Heart left ventricle (tissue), 16 donors: ENCODE results near the gene DNAI7. TPM values are rescaled to one million over a fixed set of nuclear protein-coding genes. Genes with fewer than 3 reads are reported as not detected.

ENCODE experiments used
- ATAC-seq, 4 donors: fragments of 200-7000 bp; cut with Tn5 transposase; one replicate each; pipeline ENCODE4 v1.9.1; 2020 to 2022; ENCODE audit warnings: moderate library complexity in 4 of 4, mild to moderate bottlenecking in 3 of 4, moderate number of reproducible peaks in 1 of 4
- DNase-seq, 5 donors: peaks; one replicate each; pipeline ENCODE4 v3.0.0-alpha.2; 2020
- H3K27ac ChIP-seq, 12 donors: fragments of 200-600 bp; sonication (generic) in 4 of 12; one replicate each; pipeline versions ENCODE4 v1.5.0 to v1.8.0; 2016 to 2022; ENCODE audit warnings: mild to moderate bottlenecking in 2 of 12
- H3K27me3 ChIP-seq, 9 donors: fragments of 200-600 bp; sonication (generic) in 2 of 9; one replicate each; pipeline versions ENCODE4 v1.5.1 to v1.8.0; 2016 to 2022; ENCODE audit warnings: mild to moderate bottlenecking in 3 of 9
- H3K36me3 ChIP-seq, 9 donors: fragments of 200-600 bp; sonication (generic) in 2 of 9; one replicate each; pipeline versions ENCODE4 v1.5.0 to v1.8.0; 2018 to 2022; ENCODE audit warnings: mild to moderate bottlenecking in 2 of 9
- H3K4me1 ChIP-seq, 12 donors: fragments of 200-600 bp; sonication (generic) in 4 of 12; one replicate each; pipeline versions ENCODE4 v1.5.0 to v1.8.0; 2016 to 2022; ENCODE audit warnings: mild to moderate bottlenecking in 3 of 12
- H3K4me3 ChIP-seq, 12 donors: fragments of 200-600 bp; sonication (generic) in 4 of 12; one replicate each; pipeline versions ENCODE4 v1.5.0 to v1.8.0; 2017 to 2022; ENCODE audit warnings: mild to moderate bottlenecking in 9 of 12, moderate library complexity in 4 of 12
- H3K9me3 ChIP-seq, 12 donors: fragments of 200-600 bp; sonication (generic) in 4 of 12; one replicate each; pipeline versions ENCODE4 v1.5.0 to v1.8.0; 2016 to 2022; ENCODE audit warnings: mild to moderate bottlenecking in 1 of 12
- POLR2A ChIP-seq, 2 donors: fragments of 450-650 bp; IDR thresholded peaks; one replicate each; pipeline ENCODE4 v1.6.1; 2017; ENCODE audit warnings: antibody characterized with exemption in 2 of 2, mild to moderate bottlenecking in 2 of 2, moderate library complexity in 2 of 2
- WGBS, 4 donors: extraction: QIAGEN DNeasy Blood & Tissue Kit in 2 of 4; methylation state at CpG; one replicate each; pipeline versions ENCODE4 v1.1.5 to v1.1.7; 2013 to 2018; 5-methylcytosine and 5-hydroxymethylcytosine counted together
- intact Hi-C, 10 donors: fragments of 100-400 bp; cut with DNase I; formaldehyde crosslinking; loops; one replicate each; pipeline versions ENCODE4 v1.11.1 to v1.14.2; 2022
- polyA plus RNA-seq, 2 donors: library from polyadenylated mRNA; stranded (reverse); fragments of 200-250 nt; gene quantifications; one replicate each; pipeline ENCODE4 v1.2.3, GENCODE V29; 2013
- total RNA-seq, 9 donors: library from RNA; depleted of rRNA in 2 of 9; stranded (reverse); fragments of >200 nt in 2 of 9; fragmentation: NEBNext Ultra II Directional in 3 of 9; extraction: Animal tissue kit (Norgen Biotek cat#: 25700) in 3 of 9; gene quantifications; one replicate each; pipeline versions ENCODE4 v1.1.0 to v1.2.4, GENCODE V29; 2016 to 2023
- TF ChIP-seq, protein P1 (sequence below), 12 donors: fragments of 200-600 bp; sonication (generic) in 4 of 12; IDR thresholded peaks; one replicate each; pipeline versions ENCODE4 v1.5.0 to v1.8.0; 2018 to 2022; ENCODE audit warnings: antibody characterized with exemption in 12 of 12, mild to moderate bottlenecking in 5 of 12
- donor health status: ischemic (EF 13 %, LVEDD 7.1; RV severe dilation, severe dysfunction).
- donor health status: healthy with polysubstance abuse.
- donor health status: DM: no; HTN: yes; CAD: no.
- donor health status: DM: no; HTN: no; CAD: no.
- donor health status: ischemic (EF 25% LVEDD 6.9; RV normal size, moderate dysfunction).
- donor health status: ischemic (EF 25% LVEDD 5.7; RV mildly dilated, moderate dysfunction).
- donor health status: healthy.
- donor health status: DM: yes; HTN: yes; CAD: no.
- donor health status: ischemic (EF 35%, LVEDD 5.7; RV mildly dilated, moderate dysfunction).
- donor health status: nonischemic (EF 11% LVEDD 7.7; RV severe dilation, severe dysfunction).
- donor health status: DM: yes; HTN: yes; CAD: no.
- donor health status: PGD.
- donor health status: ischemic (EF 29% LVEDD 5.4; RV normal size, mild dysfunction).
- donor health status: nonischemic (EF 23%, LVEDD 6.1; RV moderate dilation, normal function).

Gene DNAI7
- total and polyA plus RNA-seq, 11 donors: 0.10 to 1.9 (median 0.78) TPM; not detected in 1

GRCh38 chr12:25126746-25127145 is 68.2 kb downstream of the DNAI7 start:
- H3K4me1 ChIP-seq: no peaks in the 10 kb centered on the region
- WGBS, 4 donors: 38 to 62% (median 52%) methylated on average over 1 of the region's 1 CpG
- H3K27ac ChIP-seq: no peak overlapping the region
- H3K27me3 ChIP-seq: no peaks in the 10 kb centered on the region
- TF ChIP-seq, protein P1, sequence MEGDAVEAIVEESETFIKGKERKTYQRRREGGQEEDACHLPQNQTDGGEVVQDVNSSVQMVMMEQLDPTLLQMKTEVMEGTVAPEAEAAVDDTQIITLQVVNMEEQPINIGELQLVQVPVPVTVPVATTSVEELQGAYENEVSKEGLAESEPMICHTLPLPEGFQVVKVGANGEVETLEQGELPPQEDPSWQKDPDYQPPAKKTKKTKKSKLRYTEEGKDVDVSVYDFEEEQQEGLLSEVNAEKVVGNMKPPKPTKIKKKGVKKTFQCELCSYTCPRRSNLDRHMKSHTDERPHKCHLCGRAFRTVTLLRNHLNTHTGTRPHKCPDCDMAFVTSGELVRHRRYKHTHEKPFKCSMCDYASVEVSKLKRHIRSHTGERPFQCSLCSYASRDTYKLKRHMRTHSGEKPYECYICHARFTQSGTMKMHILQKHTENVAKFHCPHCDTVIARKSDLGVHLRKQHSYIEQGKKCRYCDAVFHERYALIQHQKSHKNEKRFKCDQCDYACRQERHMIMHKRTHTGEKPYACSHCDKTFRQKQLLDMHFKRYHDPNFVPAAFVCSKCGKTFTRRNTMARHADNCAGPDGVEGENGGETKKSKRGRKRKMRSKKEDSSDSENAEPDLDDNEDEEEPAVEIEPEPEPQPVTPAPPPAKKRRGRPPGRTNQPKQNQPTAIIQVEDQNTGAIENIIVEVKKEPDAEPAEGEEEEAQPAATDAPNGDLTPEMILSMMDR (IDR thresholded peaks at IDR 0.05): no peak
- no peak for TF ChIP-seq POLR2A (IDR thresholded peaks at IDR 0.05)
- DNase-seq: no peak
- H3K9me3 ChIP-seq: no peaks in the 10 kb centered on the region
- no peak for ATAC-seq
- no peaks in the 10 kb centered on the region for H3K36me3 ChIP-seq
- intact Hi-C loops: loop anchor here in 1 of 10 donors (10.0 kb wide), 1 partner anchor 1922 kb away; no protein-coding TSS in a partner anchor
- no peak overlapping the region for H3K4me3 ChIP-seq

- Histone ChIP-seq H3K27ac (no peak overlapping the region), H3K27me3 (no peaks in the 10 kb centered on the region), H3K4me3 (no peak overlapping the region), H3K9me3 (no peaks in the 10 kb centered on the region), H3K36me3 (no peaks in the 10 kb centered on the region), H3K4me1 (no peaks in the 10 kb centered on the region)
- ATAC-seq: no peak
- intact Hi-C loops: loop anchor here in 1 of 10 donors (10.0 kb wide), 1 partner anchor 1921 kb away; no protein-coding TSS in a partner anchor
- DNase-seq: no peak
- TF ChIP-seq POLR2A (IDR thresholded peaks at IDR 0.05): no peak
- TF ChIP-seq, protein P1 (IDR thresholded peaks at IDR 0.05): no peak
Observed at GRCh38 chr12:25126101-25126500, 68.9 kb downstream of the DNAI7 start.

DNA sequence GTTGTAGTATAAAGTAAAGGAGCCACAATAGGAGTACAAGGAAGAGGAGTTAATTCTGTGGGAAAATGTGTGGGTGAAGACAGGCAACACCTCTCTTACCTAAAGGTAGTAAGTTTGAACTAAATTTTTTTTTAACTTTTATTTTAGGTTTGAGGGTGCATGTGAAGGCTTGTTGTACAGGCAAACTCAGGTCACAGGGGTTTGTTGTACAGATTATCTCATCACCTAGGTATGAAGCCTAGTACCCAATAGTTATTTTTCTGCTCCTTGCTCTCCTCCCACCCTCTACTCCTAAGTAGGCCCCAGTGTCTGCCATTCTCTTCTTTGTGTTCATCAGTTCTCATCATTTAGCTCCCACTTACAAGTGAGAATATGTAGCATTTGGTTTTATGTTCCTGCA is 70.5 kb downstream of the DNAI7 start:
- no peaks in the 10 kb centered on the region for H3K9me3 ChIP-seq
- no peak overlapping the region for H3K27ac ChIP-seq
- H3K27me3 ChIP-seq: no peaks in the 10 kb centered on the region
- no peak for ATAC-seq
- H3K4me3 ChIP-seq: no peak overlapping the region
- DNase-seq: no peak
- H3K4me1 ChIP-seq: no peaks in the 10 kb centered on the region
- intact Hi-C loops: loop anchor here in 1 of 10 donors (10.0 kb wide), 1 partner anchor 1920 kb away; no protein-coding TSS in a partner anchor
- no peak for TF ChIP-seq POLR2A (IDR thresholded peaks at IDR 0.05)
- TF ChIP-seq, protein P1 (IDR thresholded peaks at IDR 0.05): no peak
- no peaks in the 10 kb centered on the region for H3K36me3 ChIP-seq

- H3K36me3 ChIP-seq: no peaks in the 10 kb centered on the region
- DNase-seq (no peak), ATAC-seq (no peak)
- H3K4me1 ChIP-seq: no peaks in the 10 kb centered on the region
- 77 to 85% (median 79%) methylated on average over 1 of the region's 1 CpG for WGBS, 4 donors
- H3K9me3 ChIP-seq: no peaks in the 10 kb centered on the region
- intact Hi-C loops: loop anchor here in 1 of 10 donors (10.0 kb wide), 1 partner anchor 1918 kb away; no protein-coding TSS in a partner anchor
- no peak overlapping the region for H3K27ac ChIP-seq
- no peak overlapping the region for H3K4me3 ChIP-seq
- H3K27me3 ChIP-seq: no peaks in the 10 kb centered on the region
- TF ChIP-seq, protein P1 (IDR thresholded peaks at IDR 0.05): no peak
- no peak for TF ChIP-seq POLR2A (IDR thresholded peaks at IDR 0.05)
Observed at GRCh38 chr12:25123126-25123525, 71.8 kb downstream of the DNAI7 start.
